Measurements from ENCODE around the gene TRIM33. TPM values are rescaled to one million over a fixed set of nuclear protein-coding genes. Genes with fewer than 3 reads are reported as not detected.

TRIM33 gene
- total and polyA plus RNA-seq, 2 of the 13 experiments (the other 11 are each of a cell fraction or from before 2014, with no cell fraction given): 35.5 to 42.2 TPM

DNA sequence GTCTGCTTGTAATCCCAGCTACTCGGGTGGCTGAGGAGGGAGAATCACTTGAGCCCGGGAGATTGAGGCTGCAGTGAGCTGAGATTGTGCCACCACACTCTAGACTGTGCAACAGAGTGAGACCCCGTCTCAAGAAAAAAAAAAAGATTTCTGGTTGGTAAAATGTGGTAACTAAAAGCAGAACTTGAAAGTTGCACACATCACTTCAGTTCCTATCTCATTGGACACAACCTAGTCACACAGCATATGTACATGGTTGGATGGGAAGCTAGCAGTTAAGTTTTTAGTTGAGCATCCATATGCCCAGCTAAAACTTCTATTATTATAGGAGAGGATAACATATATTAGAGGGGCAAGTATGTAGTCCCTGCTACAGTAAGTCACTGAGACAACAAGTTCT, 48.4 kb upstream of the TRIM33 start:
- H3K27me3 ChIP-seq (ENCODE audit: control insufficient read depth in 1 of 2, insufficient read depth in 2 of 2, low read length in 2 of 2): no peaks in the 10 kb centered on the region
- ChIA-PET POLR2A (interaction anchor here (0.6 kb wide), 1 partner anchor 111 kb away, joined by 4 read pairs; the partner anchor contains the start of gene DENND2C), CTCF (ENCODE audit: low intra/inter-chr PET ratio, low total read pairs) (interaction anchor here (1.5 to 1.9 kb wide), 2 partner anchors 131 to 213 kb away, joined by 3 to 15 read pairs; no protein-coding TSS in a partner anchor)
- intact Hi-C loops (cut with micrococcal nuclease; ENCODE audit: unreplicated experiment): loop anchor here (2.0 to 5.0 kb wide), 2 partner anchors 122 to 213 kb away; no protein-coding TSS in a partner anchor
- H3K27ac ChIP-seq (ENCODE audit: extremely low read length, insufficient read depth, low read length): no peak overlapping the region
- H3K79me2 ChIP-seq (ENCODE audit: insufficient read depth, low read length): no peaks in the 10 kb centered on the region
- DNase-seq (ENCODE audit: low spot score) (no peak), ATAC-seq (no peak), FAIRE-seq (no peak)
- H3K4me1 ChIP-seq (ENCODE audit: insufficient read depth, low read length): peaks cover 6% of the 10 kb centered on the region; the same call in 1 of the 2 replicates
- no peaks in the 10 kb centered on the region for H3K36me3 ChIP-seq (replicated peaks in 1 of 2; ENCODE audit: control insufficient read depth in 1 of 2, insufficient read depth in 2 of 2, low read length in 2 of 2)
- TF ChIP-seq ELF4 (CRISPR knock-in tag; IDR thresholded peaks at IDR 0.05; ENCODE audit: borderline replicate concordance): no peak
- no peak for TF ChIP-seq ZMYM3 (CRISPR knock-in tag; IDR thresholded peaks at IDR 0.05)
- TF ChIP-seq ETS1 (CRISPR knock-in tag; IDR thresholded peaks at IDR 0.05): no peak
- TF ChIP-seq ZNF841 (CRISPR knock-in tag; IDR thresholded peaks at IDR 0.05; ENCODE audit: borderline replicate concordance): no peak
- no peak for TF ChIP-seq THAP7 (CRISPR knock-in tag; IDR thresholded peaks at IDR 0.05)
- TF ChIP-seq RFXAP (CRISPR knock-in tag; IDR thresholded peaks at IDR 0.05; ENCODE audit: borderline replicate concordance): no peak
- no peak for TF ChIP-seq ZFAT (CRISPR knock-in tag; conservative IDR thresholded peaks at IDR 0.05)
- no peak for TF ChIP-seq FOXO1 (CRISPR knock-in tag; IDR thresholded peaks at IDR 0.05)
- TF ChIP-seq WIZ (CRISPR knock-in tag; IDR thresholded peaks at IDR 0.05): no peak
- TF ChIP-seq, protein P1, sequence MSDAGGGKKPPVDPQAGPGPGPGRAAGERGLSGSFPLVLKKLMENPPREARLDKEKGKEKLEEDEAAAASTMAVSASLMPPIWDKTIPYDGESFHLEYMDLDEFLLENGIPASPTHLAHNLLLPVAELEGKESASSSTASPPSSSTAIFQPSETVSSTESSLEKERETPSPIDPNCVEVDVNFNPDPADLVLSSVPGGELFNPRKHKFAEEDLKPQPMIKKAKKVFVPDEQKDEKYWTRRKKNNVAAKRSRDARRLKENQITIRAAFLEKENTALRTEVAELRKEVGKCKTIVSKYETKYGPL (CRISPR knock-in tag; IDR thresholded peaks at IDR 0.05): no peak
- in situ Hi-C loops (cut with HindIII; ENCODE audit: extremely low pct_ligation_motif_present, low pct_unique_long_range_greater_than_20kb): loop anchor here (5.0 kb wide), 1 partner anchor 212 kb away; no protein-coding TSS in a partner anchor
- 80% methylated on average over 3 of the region's 3 CpGs for WGBS (ENCODE audit: low lambda C conversion rate)
- no peak overlapping the region for H3K9ac ChIP-seq (ENCODE audit: insufficient read depth, low read depth, low read length)
- BruUV-seq (replicated peaks): no TSS peak
- no peak overlapping the region for H3K4me3 ChIP-seq (replicated peaks in 1 of 3; ENCODE audit: insufficient read depth in 1 of 3, low read depth in 2 of 3, low read length in 3 of 3)
- no peak overlapping the region for H3K4me2 ChIP-seq (ENCODE audit: low read depth, low read length)
- H2AFZ ChIP-seq (ENCODE audit: low read length): no peak overlapping the region
- H3K9me3 ChIP-seq (ENCODE audit: low read length): no peaks in the 10 kb centered on the region
- no peaks in the 10 kb centered on the region for H4K20me1 ChIP-seq (ENCODE audit: insufficient read depth, low read length)
